ENCODE data around the gene SNX7. TPM values are rescaled to one million over a fixed set of nuclear protein-coding genes. Genes with fewer than 3 reads are reported as not detected.

Gene SNX7
- total RNA-seq, 1 experiment from 2014 or later: 22.8 TPM

DNA sequence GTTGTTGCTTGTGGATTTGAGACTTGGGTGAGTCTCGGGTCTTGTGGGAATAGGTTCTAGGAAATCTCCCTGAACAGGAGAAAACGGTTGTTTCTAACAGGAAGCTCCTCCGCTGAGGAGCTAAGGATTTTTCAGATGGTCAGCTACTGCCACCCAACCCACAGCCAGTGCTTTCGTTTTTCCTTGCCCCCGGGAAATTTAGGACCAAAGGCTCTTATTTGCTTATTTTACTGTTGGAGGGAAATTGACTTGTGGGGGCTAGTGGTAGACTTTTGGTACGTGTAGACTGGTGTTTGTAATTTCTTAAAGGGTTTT, 792 bp downstream of the SNX7 start:
- no TSS peak for BruUV-seq (replicated peaks)
- Mint-ChIP-seq H3K27ac (ENCODE audit: unreplicated experiment) (peak overlapping the region; percentile 80), H3K27me3 (ENCODE audit: unreplicated experiment) (no peaks in the 10 kb centered on the region), H3K4me3 (ENCODE audit: low read depth, unreplicated experiment) (peak overlapping the region; percentile 80), H3K4me1 (ENCODE audit: low read depth, unreplicated experiment) (no peaks in the 10 kb centered on the region), H3K9me3 (ENCODE audit: low read depth, unreplicated experiment) (no peaks in the 10 kb centered on the region), H3K36me3 (ENCODE audit: insufficient read depth, unreplicated experiment) (peaks cover 20% of the 10 kb centered on the region)
- CTCF ChIA-PET: no interaction called here
- TF ChIP-seq, protein P1, sequence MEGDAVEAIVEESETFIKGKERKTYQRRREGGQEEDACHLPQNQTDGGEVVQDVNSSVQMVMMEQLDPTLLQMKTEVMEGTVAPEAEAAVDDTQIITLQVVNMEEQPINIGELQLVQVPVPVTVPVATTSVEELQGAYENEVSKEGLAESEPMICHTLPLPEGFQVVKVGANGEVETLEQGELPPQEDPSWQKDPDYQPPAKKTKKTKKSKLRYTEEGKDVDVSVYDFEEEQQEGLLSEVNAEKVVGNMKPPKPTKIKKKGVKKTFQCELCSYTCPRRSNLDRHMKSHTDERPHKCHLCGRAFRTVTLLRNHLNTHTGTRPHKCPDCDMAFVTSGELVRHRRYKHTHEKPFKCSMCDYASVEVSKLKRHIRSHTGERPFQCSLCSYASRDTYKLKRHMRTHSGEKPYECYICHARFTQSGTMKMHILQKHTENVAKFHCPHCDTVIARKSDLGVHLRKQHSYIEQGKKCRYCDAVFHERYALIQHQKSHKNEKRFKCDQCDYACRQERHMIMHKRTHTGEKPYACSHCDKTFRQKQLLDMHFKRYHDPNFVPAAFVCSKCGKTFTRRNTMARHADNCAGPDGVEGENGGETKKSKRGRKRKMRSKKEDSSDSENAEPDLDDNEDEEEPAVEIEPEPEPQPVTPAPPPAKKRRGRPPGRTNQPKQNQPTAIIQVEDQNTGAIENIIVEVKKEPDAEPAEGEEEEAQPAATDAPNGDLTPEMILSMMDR (IDR thresholded peaks at IDR 0.05; ENCODE audit: unreplicated experiment): no peak
- intact Hi-C loops (cut with micrococcal nuclease; ENCODE audit: unreplicated experiment): loop anchor here (5.0 kb wide), 1 partner anchor 70 kb away; no protein-coding TSS in a partner anchor
- DNase-seq: no peak

DNA sequence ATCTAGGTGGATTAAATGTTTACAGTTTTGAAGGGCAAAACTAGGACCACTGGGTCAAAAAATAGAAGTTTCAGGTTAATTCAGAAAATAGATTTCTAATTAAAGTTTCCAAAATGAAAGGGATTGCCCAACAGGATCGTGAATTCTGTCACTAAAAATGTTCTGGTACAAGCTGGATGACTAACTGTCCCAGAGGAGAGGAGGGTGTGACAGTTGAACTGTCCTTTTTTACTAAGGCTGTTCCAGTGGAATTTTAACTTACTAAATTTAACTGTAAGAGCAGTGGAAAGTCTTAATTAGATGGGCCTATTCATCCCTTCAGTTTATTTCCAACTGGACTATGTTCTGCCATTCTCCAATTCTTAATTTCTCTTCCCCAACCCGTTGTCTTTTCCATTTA, 7.2 kb downstream of the SNX7 start:
- Mint-ChIP-seq H3K27me3 (ENCODE audit: unreplicated experiment) (no peaks in the 10 kb centered on the region), H3K9me3 (ENCODE audit: low read depth, unreplicated experiment) (no peaks in the 10 kb centered on the region), H3K27ac (ENCODE audit: unreplicated experiment) (no peak overlapping the region), H3K4me1 (ENCODE audit: low read depth, unreplicated experiment) (no peaks in the 10 kb centered on the region), H3K36me3 (ENCODE audit: insufficient read depth, unreplicated experiment) (no peaks in the 10 kb centered on the region), H3K4me3 (ENCODE audit: low read depth, unreplicated experiment) (no peak overlapping the region)
- TF ChIP-seq, protein P1 (IDR thresholded peaks at IDR 0.05; ENCODE audit: unreplicated experiment): no peak
- DNase-seq: no peak
- intact Hi-C loops (cut with micrococcal nuclease; ENCODE audit: unreplicated experiment): no loop called here
- CTCF ChIA-PET: interaction anchor here (0.5 kb wide), 1 partner anchor 848 kb away, joined by 5 read pairs; no protein-coding TSS in a partner anchor
- BruUV-seq (replicated peaks): no TSS peak

DNA sequence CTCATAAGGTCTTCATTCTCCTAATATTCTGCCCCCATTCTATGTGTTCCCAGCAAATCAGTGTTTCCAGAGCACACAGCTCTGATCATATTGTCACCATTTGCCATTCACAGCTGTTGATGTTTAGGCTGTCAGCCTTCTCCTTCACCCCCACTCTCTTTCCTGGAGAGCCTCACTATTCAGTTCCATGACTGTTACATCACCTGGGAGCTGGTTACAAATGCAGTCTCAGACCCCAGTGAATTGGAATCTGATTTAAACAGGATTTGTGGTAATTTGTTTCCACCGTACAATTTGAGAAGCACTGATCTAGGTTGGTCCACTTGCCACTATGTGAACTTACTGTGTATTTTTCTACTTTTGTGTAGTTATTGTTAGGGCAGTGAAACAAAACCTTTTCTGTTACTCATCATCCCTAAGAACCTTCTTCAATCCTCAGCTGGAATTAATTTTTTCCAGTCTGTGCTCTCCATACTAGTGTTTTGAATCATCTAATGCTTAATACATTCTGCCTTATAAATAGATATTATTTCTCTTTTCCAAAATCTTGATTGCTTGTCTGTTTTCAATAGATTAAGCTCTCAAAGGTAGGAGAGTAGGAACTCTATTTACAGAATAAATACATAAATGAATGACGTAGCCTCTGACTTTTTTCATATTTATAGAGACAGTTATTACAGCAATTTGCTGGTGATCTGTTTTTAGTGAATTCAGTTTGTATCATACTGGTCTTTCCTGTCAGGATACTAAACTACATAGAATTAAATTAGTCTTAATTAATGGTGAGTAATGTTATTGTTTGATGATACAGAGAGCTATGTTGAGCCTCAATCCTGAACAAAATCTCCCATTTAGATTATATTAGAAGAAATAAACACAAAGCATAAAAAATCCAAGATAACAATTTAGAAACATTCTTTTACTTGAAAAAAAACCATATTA, 8.1 kb downstream of the SNX7 start:
- CTCF ChIA-PET: no interaction called here
- DNase-seq: no peak
- Mint-ChIP-seq H3K36me3 (ENCODE audit: insufficient read depth, unreplicated experiment) (no peaks in the 10 kb centered on the region), H3K9me3 (ENCODE audit: low read depth, unreplicated experiment) (no peaks in the 10 kb centered on the region), H3K27me3 (ENCODE audit: unreplicated experiment) (no peaks in the 10 kb centered on the region), H3K4me1 (ENCODE audit: low read depth, unreplicated experiment) (no peaks in the 10 kb centered on the region), H3K4me3 (ENCODE audit: low read depth, unreplicated experiment) (no peak overlapping the region), H3K27ac (ENCODE audit: unreplicated experiment) (no peak overlapping the region)
- BruUV-seq (replicated peaks): no TSS peak
- TF ChIP-seq, protein P1 (IDR thresholded peaks at IDR 0.05; ENCODE audit: unreplicated experiment): no peak
- intact Hi-C loops (cut with micrococcal nuclease; ENCODE audit: unreplicated experiment): no loop called here

DNA sequence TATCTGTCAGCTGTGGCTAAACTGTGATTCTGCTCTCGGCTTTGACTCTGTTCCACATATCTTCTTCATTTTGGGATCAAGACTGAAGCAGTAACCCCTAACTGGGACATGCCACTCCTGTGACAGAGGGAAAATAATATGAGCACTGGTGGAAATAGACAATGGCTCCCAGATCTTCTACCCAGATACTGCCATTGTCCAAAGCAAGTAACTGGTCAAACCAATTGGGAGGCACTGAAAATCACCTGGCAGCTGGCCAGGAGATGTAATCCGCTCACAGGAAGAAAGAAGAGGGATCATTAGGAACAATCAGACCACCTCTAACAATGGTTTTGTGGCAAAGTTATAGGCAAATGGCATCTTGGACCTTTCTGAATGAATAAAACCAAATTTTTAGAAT, 10.7 kb downstream of the SNX7 start:
- no peak overlapping the region for H3K4me3 Mint-ChIP-seq (ENCODE audit: low read depth, unreplicated experiment)
- H3K36me3 Mint-ChIP-seq (ENCODE audit: insufficient read depth, unreplicated experiment): no peaks in the 10 kb centered on the region
- CTCF ChIA-PET: no interaction called here
- no peak for DNase-seq
- no peak overlapping the region for H3K27ac Mint-ChIP-seq (ENCODE audit: unreplicated experiment)
- TF ChIP-seq, protein P1 (IDR thresholded peaks at IDR 0.05; ENCODE audit: unreplicated experiment): no peak
- H3K27me3 Mint-ChIP-seq (ENCODE audit: unreplicated experiment): no peaks in the 10 kb centered on the region
- H3K4me1 Mint-ChIP-seq (ENCODE audit: low read depth, unreplicated experiment): no peaks in the 10 kb centered on the region
- H3K9me3 Mint-ChIP-seq (ENCODE audit: low read depth, unreplicated experiment): no peaks in the 10 kb centered on the region
- intact Hi-C loops (cut with micrococcal nuclease; ENCODE audit: unreplicated experiment): no loop called here
- no TSS peak for BruUV-seq (replicated peaks)
